Liver (tissue), 9 donors: ENCODE results near the gene CBFB. TPM values are rescaled to one million over a fixed set of nuclear protein-coding genes. Genes with fewer than 3 reads are reported as not detected.

ENCODE experiments used
- DNase-seq: peaks from one replicate; pipeline ENCODE4 v3.0.0-alpha.2; 2017; ENCODE audit warnings: low spot score
- H3K27ac ChIP-seq, 2 donors: one replicate each; pipeline ENCODE4 v1.7.0; 2013; ENCODE audit warnings: inconsistent platforms in 2 of 2, low read length in 2 of 2, control low read depth in 1 of 2, low read depth in 1 of 2, mild to moderate bottlenecking in 1 of 2
- H3K27me3 ChIP-seq, 4 donors: one replicate each; pipeline versions ENCODE4 v1.6.1 to v1.7.0; 2013; ENCODE audit warnings: low read length in 3 of 4, inconsistent platforms in 1 of 4, mild to moderate bottlenecking in 1 of 4, moderate library complexity in 1 of 4; ENCODE audit not compliant: control insufficient read depth in 4 of 4, insufficient read depth in 4 of 4
- H3K36me3 ChIP-seq, 4 donors: one replicate each; pipeline versions ENCODE4 v1.6.1 to v1.7.0; 2013; ENCODE audit warnings: low read length in 3 of 4, mild to moderate bottlenecking in 3 of 4, low read depth in 1 of 4, moderate library complexity in 1 of 4; ENCODE audit not compliant: control insufficient read depth in 4 of 4, insufficient read depth in 3 of 4
- H3K4me1 ChIP-seq, 4 donors: one replicate each; pipeline versions ENCODE4 v1.6.1 to v1.7.0; 2013; ENCODE audit warnings: low read length in 3 of 4, mild to moderate bottlenecking in 3 of 4, moderate library complexity in 1 of 4; ENCODE audit not compliant: control insufficient read depth in 4 of 4, insufficient read depth in 4 of 4
- H3K4me3 ChIP-seq, 3 donors: one replicate each; pipeline versions ENCODE4 v1.6.1 to v1.7.0; 2013; ENCODE audit warnings: low read length in 3 of 3, control low read depth in 1 of 3, low read depth in 1 of 3, mild to moderate bottlenecking in 1 of 3
- H3K9ac ChIP-seq, 2 donors: one replicate each; pipeline ENCODE4 v1.7.0; 2013; ENCODE audit warnings: low read length in 2 of 2, mild to moderate bottlenecking in 2 of 2, moderate library complexity in 2 of 2, control low read depth in 1 of 2, low read depth in 1 of 2
- H3K9me3 ChIP-seq, 4 donors: one replicate each; pipeline versions ENCODE4 v1.6.1 to v1.7.0; 2013; ENCODE audit warnings: low read length in 3 of 4; ENCODE audit not compliant: control insufficient read depth in 4 of 4
- EGR1 ChIP-seq, 2 donors: IDR thresholded peaks; 2 replicates each; pipeline ENCODE4 v1.6.1; 2016 to 2018; ENCODE audit warnings: antibody characterized with exemption in 2 of 2, low read depth in 2 of 2
- FOXA1 ChIP-seq: IDR thresholded peaks from 2 replicates; pipeline ENCODE4 v1.6.1; 2016; ENCODE audit warnings: antibody characterized with exemption
- FOXA2 ChIP-seq: IDR thresholded peaks from 2 replicates; pipeline ENCODE4 v1.6.1; 2016; ENCODE audit warnings: antibody characterized with exemption
- GABPA ChIP-seq, 2 donors: IDR thresholded peaks in 1 of 2; conservative IDR thresholded peaks in 1 of 2; 2 replicates each; pipeline ENCODE4 v1.6.1; 2016; ENCODE audit warnings: antibody characterized with exemption in 2 of 2, mild to moderate bottlenecking in 1 of 2, moderate library complexity in 1 of 2
- HNF4A ChIP-seq, 2 donors: conservative IDR thresholded peaks; 2 replicates each; pipeline ENCODE4 v1.6.1; 2016; ENCODE audit warnings: antibody characterized with exemption in 2 of 2, mild to moderate bottlenecking in 2 of 2
- HNF4G ChIP-seq: IDR thresholded peaks from 2 replicates; pipeline ENCODE4 v1.6.1; 2016; ENCODE audit warnings: antibody characterized with exemption
- JUND ChIP-seq, 2 donors: IDR thresholded peaks; 2 replicates each; pipeline ENCODE4 v1.6.1; 2016; ENCODE audit warnings: antibody characterized with exemption in 2 of 2
- NR2F2 ChIP-seq: IDR thresholded peaks from 2 replicates; pipeline ENCODE4 v1.6.1; 2016; ENCODE audit warnings: antibody characterized with exemption
- RAD21 ChIP-seq, 2 donors: IDR thresholded peaks; 2 replicates each; pipeline ENCODE4 v1.6.1; 2016; ENCODE audit warnings: antibody characterized with exemption in 2 of 2, mild to moderate bottlenecking in 2 of 2
- RXRA ChIP-seq, 2 donors: IDR thresholded peaks; 2 replicates each; pipeline ENCODE4 v1.6.1; 2017 to 2018; ENCODE audit warnings: antibody characterized with exemption in 2 of 2, mild to moderate bottlenecking in 1 of 2
- SP1 ChIP-seq: IDR thresholded peaks from 2 replicates; pipeline ENCODE4 v1.6.1; 2018; ENCODE audit warnings: antibody characterized with exemption, mild to moderate bottlenecking
- TAF1 ChIP-seq: conservative IDR thresholded peaks from 2 replicates; pipeline ENCODE4 v1.6.1; 2016; ENCODE audit warnings: antibody characterized with exemption, mild to moderate bottlenecking
- YY1 ChIP-seq: IDR thresholded peaks from 2 replicates; pipeline ENCODE4 v1.6.1; 2016; ENCODE audit warnings: antibody characterized with exemption, mild to moderate bottlenecking
- WGBS: extraction: QIAGEN DNeasy Blood & Tissue Kit; methylation state at CpG from one replicate; pipeline ENCODE4 v1.1.7; 2013; 5-methylcytosine and 5-hydroxymethylcytosine counted together
- polyA plus RNA-seq, 2 donors: library from polyadenylated mRNA; stranded (reverse) in 1 of 2; unstranded in 1 of 2; fragments of 200-250 nt in 1 of 2; fragments of >200 nt in 1 of 2; fragmentation: Nextera tagmentation in 1 of 2; extraction: Ambion mirVana in 1 of 2; gene quantifications; one replicate each; pipeline versions ENCODE4 v1.2.1 to v1.2.3, GENCODE V29; 2013 to 2015
- total RNA-seq, 2 donors: library from RNA; depleted of rRNA; stranded (reverse); fragments of >200 nt; gene quantifications; one replicate each; pipeline ENCODE4 v1.2.3, GENCODE V29; 2014
- TF ChIP-seq, protein P1 (sequence below): IDR thresholded peaks from 2 replicates; pipeline ENCODE4 v1.6.1; 2016; ENCODE audit warnings: antibody characterized with exemption, mild to moderate bottlenecking
- TF ChIP-seq, protein P2 (sequence below): IDR thresholded peaks from 2 replicates; pipeline ENCODE4 v1.6.1; 2016; ENCODE audit warnings: antibody characterized with exemption
- TF ChIP-seq, protein P3 (sequence below): IDR thresholded peaks from 2 replicates; pipeline ENCODE4 v1.6.1; 2016; ENCODE audit warnings: antibody characterized with exemption
- TF ChIP-seq, protein P4 (sequence below): IDR thresholded peaks from 2 replicates; pipeline ENCODE4 v1.6.1; 2016; ENCODE audit warnings: antibody characterized with exemption
- TF ChIP-seq, protein P5 (sequence below): fragments of 150-350 bp; IDR thresholded peaks from 2 replicates; pipeline ENCODE4 v1.5.1; 2017; ENCODE audit warnings: improper control_type of control experiment, low read depth, low read length; ENCODE audit not compliant: missing input control
- donor health status: healthy.
- donor health status: healthy.
- donor health status: healthy.
- donor health status: healthy.
- donor health status: healthy.

Gene CBFB
- total and polyA plus RNA-seq, 4 donors: 6.8 to 19.3 (median 11.2) TPM

DNA sequence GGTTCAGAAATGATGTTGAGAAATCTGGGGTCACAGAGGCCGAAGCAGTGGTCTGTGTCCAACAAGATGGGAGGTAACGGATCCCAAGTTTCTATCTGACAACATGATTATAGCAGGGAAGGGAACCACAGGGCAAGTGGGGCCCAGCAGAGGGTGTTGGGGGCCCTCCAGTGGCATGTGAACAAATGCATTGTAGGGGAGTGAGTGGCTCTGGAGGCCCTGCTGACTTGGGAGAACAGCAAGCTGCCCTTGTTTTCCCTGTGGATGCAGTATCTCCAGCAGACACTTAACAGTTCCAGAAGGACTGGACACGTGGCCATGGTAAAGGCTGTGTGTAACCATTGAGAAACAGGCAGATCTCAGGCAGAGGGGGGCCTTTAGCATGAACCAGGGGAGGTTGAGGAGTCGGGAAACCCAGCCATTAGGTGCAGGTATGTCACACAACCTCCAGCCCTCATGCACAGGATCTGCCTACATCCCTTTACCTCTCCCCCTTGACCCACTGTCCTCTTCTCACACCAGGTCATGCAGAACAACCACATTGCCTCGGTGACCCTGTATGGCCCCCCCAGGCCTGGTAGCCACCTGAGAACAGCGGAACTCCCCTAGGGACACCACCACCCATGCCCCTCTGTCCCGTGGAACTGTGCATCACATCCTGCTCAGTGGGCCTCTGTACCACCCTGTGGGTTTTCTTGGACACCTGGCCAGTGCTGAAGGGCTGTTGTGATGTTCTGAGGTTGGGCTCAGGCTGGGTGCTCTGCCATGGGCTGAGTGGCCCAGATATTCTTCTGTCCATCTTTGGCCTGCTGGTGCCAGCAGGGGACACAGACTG, 117.8 kb downstream of the CBFB start:
- Histone ChIP-seq H3K9me3 (no peaks in the 10 kb centered on the region), H3K4me3 (no peak overlapping the region), H3K4me1 (peaks cover 3 to 13% (median 8%) of the 10 kb centered on the region in 4 donors), H3K27me3 (no peaks in the 10 kb centered on the region), H3K9ac (no peak overlapping the region), H3K36me3 (peaks cover 29 to 67% (median 60%) of the 10 kb centered on the region in 4 donors), H3K27ac (no peak overlapping the region)
- 87% methylated on average over 7 of the region's 7 CpGs for WGBS
- TF ChIP-seq HNF4A (conservative IDR thresholded peaks at IDR 0.05): no peak
- DNase-seq: no peak

DNA sequence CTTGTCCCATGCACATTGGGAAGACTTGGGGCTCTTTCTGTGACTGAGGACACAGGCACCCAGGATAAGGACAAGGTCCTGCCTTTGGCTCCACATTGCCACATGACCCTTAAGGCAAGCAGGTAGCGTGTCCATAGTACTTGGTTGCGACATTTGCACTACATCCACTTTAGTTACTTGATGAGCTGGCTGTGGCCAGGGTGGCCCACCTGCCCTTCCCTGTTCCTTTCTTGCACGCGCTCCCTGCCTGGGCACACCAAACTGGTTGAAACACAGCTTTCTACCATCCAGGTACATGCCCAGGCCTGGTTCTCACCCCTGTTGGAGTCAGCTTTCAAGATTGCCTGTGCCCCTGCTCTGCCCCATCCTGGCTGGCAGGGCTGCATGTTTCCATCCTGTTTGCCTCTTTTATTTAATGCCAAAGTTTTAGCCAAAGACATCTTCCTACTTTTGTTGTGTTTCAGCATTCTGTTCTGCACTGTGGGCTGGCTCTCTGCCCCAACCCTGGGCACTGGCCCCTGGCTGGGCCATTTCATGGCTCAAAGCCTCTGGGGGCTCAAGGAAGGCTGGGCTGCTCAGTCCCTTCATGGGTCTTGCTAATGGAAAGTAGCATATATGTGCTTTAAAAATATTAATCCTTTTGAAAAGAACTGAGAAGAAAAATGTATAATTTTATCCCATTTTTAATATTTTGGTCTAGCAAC, 118.6 kb downstream of the CBFB start:
- Histone ChIP-seq H3K36me3 (peaks cover 28 to 58% (median 51%) of the 10 kb centered on the region in 4 donors), H3K9me3 (no peaks in the 10 kb centered on the region), H3K4me1 (peaks cover 3 to 13% (median 8%) of the 10 kb centered on the region in 4 donors), H3K9ac (no peak overlapping the region), H3K27me3 (no peaks in the 10 kb centered on the region), H3K4me3 (no peak overlapping the region), H3K27ac (no peak overlapping the region)
- no peak for DNase-seq
- TF ChIP-seq EGR1 (IDR thresholded peaks at IDR 0.05; ENCODE audit: low read depth in 2 of 2): no peak
- TF ChIP-seq, protein P1, sequence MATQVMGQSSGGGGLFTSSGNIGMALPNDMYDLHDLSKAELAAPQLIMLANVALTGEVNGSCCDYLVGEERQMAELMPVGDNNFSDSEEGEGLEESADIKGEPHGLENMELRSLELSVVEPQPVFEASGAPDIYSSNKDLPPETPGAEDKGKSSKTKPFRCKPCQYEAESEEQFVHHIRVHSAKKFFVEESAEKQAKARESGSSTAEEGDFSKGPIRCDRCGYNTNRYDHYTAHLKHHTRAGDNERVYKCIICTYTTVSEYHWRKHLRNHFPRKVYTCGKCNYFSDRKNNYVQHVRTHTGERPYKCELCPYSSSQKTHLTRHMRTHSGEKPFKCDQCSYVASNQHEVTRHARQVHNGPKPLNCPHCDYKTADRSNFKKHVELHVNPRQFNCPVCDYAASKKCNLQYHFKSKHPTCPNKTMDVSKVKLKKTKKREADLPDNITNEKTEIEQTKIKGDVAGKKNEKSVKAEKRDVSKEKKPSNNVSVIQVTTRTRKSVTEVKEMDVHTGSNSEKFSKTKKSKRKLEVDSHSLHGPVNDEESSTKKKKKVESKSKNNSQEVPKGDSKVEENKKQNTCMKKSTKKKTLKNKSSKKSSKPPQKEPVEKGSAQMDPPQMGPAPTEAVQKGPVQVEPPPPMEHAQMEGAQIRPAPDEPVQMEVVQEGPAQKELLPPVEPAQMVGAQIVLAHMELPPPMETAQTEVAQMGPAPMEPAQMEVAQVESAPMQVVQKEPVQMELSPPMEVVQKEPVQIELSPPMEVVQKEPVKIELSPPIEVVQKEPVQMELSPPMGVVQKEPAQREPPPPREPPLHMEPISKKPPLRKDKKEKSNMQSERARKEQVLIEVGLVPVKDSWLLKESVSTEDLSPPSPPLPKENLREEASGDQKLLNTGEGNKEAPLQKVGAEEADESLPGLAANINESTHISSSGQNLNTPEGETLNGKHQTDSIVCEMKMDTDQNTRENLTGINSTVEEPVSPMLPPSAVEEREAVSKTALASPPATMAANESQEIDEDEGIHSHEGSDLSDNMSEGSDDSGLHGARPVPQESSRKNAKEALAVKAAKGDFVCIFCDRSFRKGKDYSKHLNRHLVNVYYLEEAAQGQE: no peak
- no peak for TF ChIP-seq JUND (IDR thresholded peaks at IDR 0.05)
- no peak for TF ChIP-seq HNF4A (conservative IDR thresholded peaks at IDR 0.05)
- no peak for TF ChIP-seq RAD21 (IDR thresholded peaks at IDR 0.05)
- no peak for TF ChIP-seq FOXA2
- TF ChIP-seq, protein P2, sequence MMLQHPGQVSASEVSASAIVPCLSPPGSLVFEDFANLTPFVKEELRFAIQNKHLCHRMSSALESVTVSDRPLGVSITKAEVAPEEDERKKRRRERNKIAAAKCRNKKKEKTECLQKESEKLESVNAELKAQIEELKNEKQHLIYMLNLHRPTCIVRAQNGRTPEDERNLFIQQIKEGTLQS: no peak
- no peak for TF ChIP-seq TAF1
- no peak for TF ChIP-seq GABPA (IDR thresholded peaks at IDR 0.05 in 1 of 2, conservative IDR thresholded peaks at IDR 0.05 in 1 of 2)
- TF ChIP-seq YY1: no peak
- no peak for TF ChIP-seq SP1
- TF ChIP-seq, protein P3, sequence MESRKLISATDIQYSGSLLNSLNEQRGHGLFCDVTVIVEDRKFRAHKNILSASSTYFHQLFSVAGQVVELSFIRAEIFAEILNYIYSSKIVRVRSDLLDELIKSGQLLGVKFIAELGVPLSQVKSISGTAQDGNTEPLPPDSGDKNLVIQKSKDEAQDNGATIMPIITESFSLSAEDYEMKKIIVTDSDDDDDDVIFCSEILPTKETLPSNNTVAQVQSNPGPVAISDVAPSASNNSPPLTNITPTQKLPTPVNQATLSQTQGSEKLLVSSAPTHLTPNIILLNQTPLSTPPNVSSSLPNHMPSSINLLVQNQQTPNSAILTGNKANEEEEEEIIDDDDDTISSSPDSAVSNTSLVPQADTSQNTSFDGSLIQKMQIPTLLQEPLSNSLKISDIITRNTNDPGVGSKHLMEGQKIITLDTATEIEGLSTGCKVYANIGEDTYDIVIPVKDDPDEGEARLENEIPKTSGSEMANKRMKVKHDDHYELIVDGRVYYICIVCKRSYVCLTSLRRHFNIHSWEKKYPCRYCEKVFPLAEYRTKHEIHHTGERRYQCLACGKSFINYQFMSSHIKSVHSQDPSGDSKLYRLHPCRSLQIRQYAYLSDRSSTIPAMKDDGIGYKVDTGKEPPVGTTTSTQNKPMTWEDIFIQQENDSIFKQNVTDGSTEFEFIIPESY: no peak
- TF ChIP-seq FOXA1: no peak
- TF ChIP-seq, protein P4, sequence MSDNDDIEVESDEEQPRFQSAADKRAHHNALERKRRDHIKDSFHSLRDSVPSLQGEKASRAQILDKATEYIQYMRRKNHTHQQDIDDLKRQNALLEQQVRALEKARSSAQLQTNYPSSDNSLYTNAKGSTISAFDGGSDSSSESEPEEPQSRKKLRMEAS: no peak
- TF ChIP-seq, protein P5, sequence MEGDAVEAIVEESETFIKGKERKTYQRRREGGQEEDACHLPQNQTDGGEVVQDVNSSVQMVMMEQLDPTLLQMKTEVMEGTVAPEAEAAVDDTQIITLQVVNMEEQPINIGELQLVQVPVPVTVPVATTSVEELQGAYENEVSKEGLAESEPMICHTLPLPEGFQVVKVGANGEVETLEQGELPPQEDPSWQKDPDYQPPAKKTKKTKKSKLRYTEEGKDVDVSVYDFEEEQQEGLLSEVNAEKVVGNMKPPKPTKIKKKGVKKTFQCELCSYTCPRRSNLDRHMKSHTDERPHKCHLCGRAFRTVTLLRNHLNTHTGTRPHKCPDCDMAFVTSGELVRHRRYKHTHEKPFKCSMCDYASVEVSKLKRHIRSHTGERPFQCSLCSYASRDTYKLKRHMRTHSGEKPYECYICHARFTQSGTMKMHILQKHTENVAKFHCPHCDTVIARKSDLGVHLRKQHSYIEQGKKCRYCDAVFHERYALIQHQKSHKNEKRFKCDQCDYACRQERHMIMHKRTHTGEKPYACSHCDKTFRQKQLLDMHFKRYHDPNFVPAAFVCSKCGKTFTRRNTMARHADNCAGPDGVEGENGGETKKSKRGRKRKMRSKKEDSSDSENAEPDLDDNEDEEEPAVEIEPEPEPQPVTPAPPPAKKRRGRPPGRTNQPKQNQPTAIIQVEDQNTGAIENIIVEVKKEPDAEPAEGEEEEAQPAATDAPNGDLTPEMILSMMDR: no peak
- TF ChIP-seq NR2F2: no peak
- TF ChIP-seq RXRA (IDR thresholded peaks at IDR 0.05): no peak
- TF ChIP-seq HNF4G: no peak
- WGBS: 92% methylated on average over 4 of the region's 4 CpGs
